ENCODE measurements around the gene ZNF83.
"Not testable (repeated sequence)": the region's sequence is repeated elsewhere in the genome, so short reads cannot be mapped to it uniquely, and the experiment has no call there.

The ZNF83 gene

GRCh38 chr19:52637718-52638585 is at the start of gene ZNF83:
Gene ZNF83 (minus strand): TSS chr19:52638355.
- peak; percentile 84 to 90 for DNase-seq (ENCODE audit: low read depth in 1 of 2, low spot score in 1 of 2)

DNA sequence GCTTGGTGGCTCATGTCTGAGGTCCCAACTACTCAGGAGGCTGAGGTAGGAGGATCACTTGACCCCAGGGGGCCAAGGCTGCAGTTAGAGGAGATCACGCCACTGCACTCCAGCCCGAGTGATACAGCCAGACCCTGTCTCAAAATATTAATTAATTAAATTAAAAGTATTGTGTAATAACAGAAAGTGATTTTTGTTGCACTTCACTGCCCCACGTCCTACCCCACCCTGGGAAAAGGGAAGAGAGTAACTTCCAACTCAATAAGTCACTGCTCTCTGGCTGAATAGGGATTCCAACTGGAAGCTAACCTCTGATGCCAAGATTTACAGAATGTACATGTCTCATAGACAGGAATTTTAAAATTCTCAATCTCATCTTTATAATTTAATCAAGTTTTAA is 49.5 kb upstream of the ZNF83 start:
- no peak for DNase-seq (ENCODE audit: low read depth in 1 of 2, low spot score in 1 of 2)

DNA sequence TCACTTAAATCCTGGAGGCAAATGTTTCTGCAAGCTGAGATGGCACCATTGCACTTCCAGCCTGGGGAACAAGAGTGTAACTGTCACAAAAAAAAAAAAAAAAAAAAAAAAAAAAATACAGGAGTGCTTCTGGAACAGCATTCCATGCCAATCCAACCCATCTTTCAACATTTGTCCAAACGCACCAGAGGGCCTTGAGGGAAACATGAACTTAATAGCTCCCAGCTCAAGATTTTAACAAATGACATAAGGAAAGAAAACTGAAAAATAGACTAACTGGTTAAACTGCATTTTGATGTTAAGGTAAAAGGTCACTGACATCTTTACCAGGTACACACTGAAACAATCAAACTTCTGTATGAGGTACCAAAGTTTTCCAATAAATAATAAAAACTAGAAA is 47.7 kb upstream of the ZNF83 start:
- DNase-seq (ENCODE audit: low read depth in 1 of 2, low spot score in 1 of 2): no peak

- DNase-seq (ENCODE audit: low read depth in 1 of 2, low spot score in 1 of 2): not testable (repeated sequence)
Measured at GRCh38 chr19:52681216-52681615, 43.1 kb upstream of the ZNF83 start.

DNA sequence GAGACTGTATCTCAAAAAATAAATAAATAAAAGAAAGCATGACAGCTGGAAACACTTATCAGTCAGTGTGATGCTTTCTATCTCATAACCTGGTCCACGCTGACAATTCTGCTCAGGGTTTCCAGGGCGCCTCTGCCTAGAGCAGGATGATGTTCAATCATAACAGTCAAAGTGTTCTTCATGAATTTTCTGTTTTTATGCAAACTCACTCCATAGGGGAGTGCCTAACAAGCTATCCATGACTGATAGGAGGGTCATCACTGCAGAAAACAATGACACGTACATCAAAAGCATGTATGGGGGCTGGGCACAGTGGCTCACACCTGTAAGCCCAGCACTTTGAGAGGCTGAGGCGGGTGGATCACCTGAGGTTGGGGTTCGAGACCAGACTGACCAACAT is 41.4 kb upstream of the ZNF83 start:
- no peak for DNase-seq (ENCODE audit: low read depth in 1 of 2, low spot score in 1 of 2)

GRCh38 chr19:52675239-52675638 is 37.1 kb upstream of the ZNF83 start:
- DNase-seq (ENCODE audit: low read depth in 1 of 2, low spot score in 1 of 2): not testable (repeated sequence)

- DNase-seq (ENCODE audit: low read depth in 1 of 2, low spot score in 1 of 2): no peak
Measured at GRCh38 chr19:52673014-52673413, 34.9 kb upstream of the ZNF83 start.

- no peak for DNase-seq (ENCODE audit: low read depth in 1 of 2, low spot score in 1 of 2)
Measured at GRCh38 chr19:52670046-52670445, 31.9 kb upstream of the ZNF83 start.

- DNase-seq (ENCODE audit: low read depth in 1 of 2, low spot score in 1 of 2): no peak
Measured at GRCh38 chr19:52669586-52669985, 31.4 kb upstream of the ZNF83 start.

DNA sequence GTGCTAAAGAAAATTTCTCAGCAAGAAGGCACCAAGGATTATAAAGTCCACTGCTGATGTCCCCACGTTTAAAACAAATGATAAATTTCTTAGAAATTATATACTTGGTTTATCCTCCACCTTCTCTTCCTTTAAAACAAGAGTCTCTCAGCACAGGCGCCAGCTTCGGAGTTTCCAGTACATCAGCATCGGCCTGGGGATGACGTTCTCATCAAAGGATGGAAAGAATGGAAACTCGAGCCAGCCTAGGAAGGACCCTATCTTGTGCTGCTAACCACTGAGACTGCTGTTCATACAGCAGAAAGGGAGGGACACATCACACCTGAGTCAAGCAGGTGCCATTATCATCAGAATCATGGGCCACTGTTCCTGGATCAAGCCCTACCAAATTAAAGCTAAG is 29.8 kb upstream of the ZNF83 start:
- no peak for DNase-seq (ENCODE audit: low read depth in 1 of 2, low spot score in 1 of 2)

DNA sequence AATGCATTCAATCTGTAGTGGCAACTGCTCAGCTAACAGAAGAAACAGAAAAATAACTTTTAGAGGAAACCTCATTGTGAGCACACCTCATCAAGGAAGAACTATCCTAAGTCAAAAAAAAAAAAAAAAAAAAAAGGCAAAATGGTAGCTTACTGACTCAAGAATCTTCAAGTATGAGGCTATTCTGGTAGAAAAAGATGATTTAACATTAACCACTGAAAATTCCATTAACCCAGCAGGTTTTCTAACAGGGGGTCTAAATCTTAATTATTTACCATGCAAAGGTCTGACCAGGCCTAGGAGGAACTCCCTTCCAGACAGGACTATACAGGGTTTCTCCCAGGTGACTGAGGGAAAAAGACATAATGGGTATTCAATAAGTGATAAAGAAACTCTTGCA is 28.4 kb upstream of the ZNF83 start:
- DNase-seq (ENCODE audit: low read depth in 1 of 2, low spot score in 1 of 2): no peak

- no peak for DNase-seq (ENCODE audit: low read depth in 1 of 2, low spot score in 1 of 2)
Measured at GRCh38 chr19:52665529-52665928, 27.4 kb upstream of the ZNF83 start.

- no peak for DNase-seq (ENCODE audit: low read depth in 1 of 2, low spot score in 1 of 2)
Measured at GRCh38 chr19:52665027-52665426, 26.9 kb upstream of the ZNF83 start.

- no peak for DNase-seq (ENCODE audit: low read depth in 1 of 2, low spot score in 1 of 2)
Measured at GRCh38 chr19:52664461-52664860, 26.3 kb upstream of the ZNF83 start.

- DNase-seq (ENCODE audit: low read depth in 1 of 2, low spot score in 1 of 2): no peak
Measured at GRCh38 chr19:52662631-52663030, 24.5 kb upstream of the ZNF83 start.

DNA sequence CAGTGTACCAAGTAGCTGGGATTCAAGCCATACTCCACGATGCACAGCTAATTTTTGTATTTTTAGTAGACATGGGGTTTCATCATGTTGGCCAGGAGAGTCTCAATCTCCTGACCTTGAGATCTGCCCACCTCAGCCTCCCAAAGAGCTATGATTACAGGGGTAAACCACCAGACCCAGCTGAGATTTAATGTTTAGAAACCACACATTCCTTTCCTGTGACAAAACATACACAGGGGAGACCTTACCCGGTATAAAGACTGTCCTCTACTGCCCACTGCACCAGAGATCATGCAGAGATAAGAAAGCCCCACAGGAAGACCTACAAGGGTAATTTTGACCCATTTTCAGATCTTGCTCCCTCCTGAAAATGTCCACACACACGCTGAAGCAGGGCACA is 22.8 kb upstream of the ZNF83 start:
- DNase-seq (ENCODE audit: low read depth in 1 of 2, low spot score in 1 of 2): no peak

- no peak for DNase-seq (ENCODE audit: low read depth in 1 of 2, low spot score in 1 of 2)
Measured at GRCh38 chr19:52659013-52659412, 20.9 kb upstream of the ZNF83 start.

- no peak for DNase-seq (ENCODE audit: low read depth in 1 of 2, low spot score in 1 of 2)
Measured at GRCh38 chr19:52658595-52658994, 20.4 kb upstream of the ZNF83 start.

DNA sequence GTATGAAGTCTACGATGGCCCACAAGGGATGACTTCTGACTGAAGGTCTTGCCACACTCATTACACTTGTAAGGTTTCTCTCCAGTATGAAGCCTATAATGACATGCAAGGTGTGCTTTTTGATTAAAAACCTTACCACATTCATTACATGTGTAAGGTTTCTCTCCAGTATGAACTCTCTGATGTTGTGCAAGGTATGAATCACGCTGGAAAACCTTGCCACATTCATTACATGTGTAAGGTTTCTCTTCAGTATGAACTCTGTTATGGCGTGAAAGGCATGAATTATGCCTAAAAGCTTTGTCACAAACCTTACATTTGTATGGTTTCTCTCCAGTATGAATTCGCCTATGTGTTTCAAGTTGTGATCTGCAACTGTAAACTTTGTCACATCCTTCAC is 15.0 kb upstream of the ZNF83 start:
- DNase-seq (ENCODE audit: low read depth in 1 of 2, low spot score in 1 of 2): no peak

GRCh38 chr19:52651956-52652355 is 13.8 kb upstream of the ZNF83 start:
- DNase-seq (ENCODE audit: low read depth in 1 of 2, low spot score in 1 of 2): no peak

GRCh38 chr19:52648336-52649016 is 10.3 kb upstream of the ZNF83 start:
- no peak for DNase-seq (ENCODE audit: low read depth in 1 of 2, low spot score in 1 of 2)

DNA sequence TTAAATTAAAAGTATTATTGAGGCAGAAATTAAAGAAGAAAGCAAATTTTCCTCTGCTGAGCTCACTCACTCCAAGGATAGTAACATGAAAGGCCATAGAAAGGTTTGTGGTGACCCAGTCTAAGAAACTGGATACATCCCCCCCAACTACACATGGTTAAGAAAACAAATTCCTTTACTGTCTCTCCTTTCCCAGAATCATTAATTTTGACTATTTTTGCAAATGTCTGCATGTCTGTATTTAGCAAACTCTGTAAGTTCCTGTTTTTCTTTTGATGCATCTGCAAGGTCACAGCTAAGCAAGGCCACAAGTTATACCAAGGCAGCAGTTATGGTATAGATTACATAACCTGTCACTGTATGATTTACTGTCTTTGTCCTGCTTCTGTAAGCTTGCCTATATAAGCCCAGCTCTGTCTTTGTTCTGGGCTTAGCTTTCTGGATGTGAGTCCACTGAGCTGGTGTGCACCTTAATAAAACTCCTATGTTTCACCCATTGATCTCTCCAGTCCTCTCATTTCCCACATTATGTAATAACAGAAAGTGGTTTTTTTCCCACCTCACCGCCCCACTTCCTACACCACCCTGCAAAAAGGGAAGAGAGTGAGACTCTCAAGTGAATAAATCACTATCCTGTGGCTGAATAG is 8.5 kb upstream of the ZNF83 start:
- no peak for DNase-seq (ENCODE audit: low read depth in 1 of 2, low spot score in 1 of 2)

Data from activated T-helper 1 cell treated with anti-CD3 and anti-CD28 coated beads, Interleukin-2, amount 50 U/mL, for 16 hours (primary cell).